KG1 (cell line): ENCODE data around the gene COL18A1.

Experiments used
- DNase-seq: peaks from one replicate; lab custom pipeline; 2025; lab: John Stamatoyannopoulos, UW

COL18A1 gene

DNA sequence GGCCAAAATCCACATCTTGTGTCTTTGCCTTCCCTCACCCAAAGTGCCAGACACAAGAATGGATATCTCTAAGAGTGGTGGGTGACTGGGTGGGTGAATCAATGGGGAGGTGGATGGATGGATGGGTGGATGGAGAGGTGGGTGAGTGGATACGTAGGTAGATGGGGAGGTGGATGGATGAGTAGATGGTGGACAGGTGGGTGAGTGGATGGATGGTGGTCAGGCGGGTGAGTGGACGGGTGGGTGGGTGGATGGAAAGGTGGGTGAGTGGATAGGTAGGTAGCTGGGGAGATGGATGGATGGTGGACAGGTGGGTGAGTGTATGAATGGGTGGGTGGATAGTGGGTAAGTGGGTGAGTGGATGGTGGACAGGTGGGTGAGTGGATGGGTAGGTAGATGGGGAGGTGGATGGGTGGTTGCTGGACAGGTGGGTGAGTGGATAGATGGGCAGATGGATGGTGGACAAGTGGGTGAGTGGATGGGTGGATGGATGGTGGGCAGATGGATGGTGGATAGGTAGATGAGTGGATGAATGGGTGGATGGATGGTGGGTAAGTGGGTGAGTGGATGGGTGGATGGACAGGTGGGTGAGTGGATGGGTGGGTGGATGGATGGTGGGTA is 103.0 kb downstream of the COL18A1 start:
- no peak for DNase-seq

DNA sequence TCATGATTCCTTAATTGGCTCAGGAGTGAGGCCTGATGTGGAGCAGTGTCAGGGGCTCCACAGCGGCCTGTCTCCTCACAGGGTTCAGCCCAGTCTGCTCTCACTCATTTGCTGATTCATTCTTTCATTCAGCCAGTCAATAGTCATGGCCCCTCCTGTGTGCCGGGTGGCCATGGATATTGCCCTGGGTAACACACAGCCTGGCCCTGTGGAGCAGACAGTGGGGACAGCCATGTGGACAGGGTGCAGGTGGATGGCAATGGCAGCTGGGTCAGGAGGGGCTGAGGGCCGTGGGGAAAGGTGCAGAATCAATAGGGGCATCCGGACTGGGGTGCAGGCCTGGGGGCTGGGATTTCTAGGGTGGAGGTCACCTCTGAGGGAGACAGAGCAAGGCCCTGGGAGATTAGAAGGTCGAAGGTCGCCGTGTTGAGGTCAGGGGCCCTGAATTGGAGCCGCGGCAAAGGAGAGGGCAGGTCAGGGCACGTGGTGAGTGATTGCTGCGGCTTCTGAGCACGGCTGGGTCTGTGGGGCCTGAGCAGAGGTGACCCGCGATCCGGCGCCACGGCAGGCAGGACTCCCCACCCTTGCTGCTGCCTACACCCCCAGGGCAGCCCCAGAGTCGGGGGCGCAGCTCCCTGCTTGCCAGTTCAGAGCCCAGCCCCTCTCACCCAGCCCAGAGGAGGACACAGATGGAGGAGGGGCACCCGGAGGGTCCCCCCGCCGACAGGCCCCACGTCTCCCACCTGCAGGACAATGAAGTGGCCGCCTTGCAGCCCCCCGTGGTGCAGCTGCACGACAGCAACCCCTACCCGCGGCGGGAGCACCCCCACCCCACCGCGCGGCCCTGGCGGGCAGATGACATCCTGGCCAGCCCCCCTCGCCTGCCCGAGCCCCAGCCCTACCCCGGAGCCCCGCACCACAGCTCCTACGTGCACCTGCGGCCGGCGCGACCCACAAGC is 103.9 kb downstream of the COL18A1 start:
- DNase-seq = no peak

- DNase-seq = no peak
These were observed 104.9 kb downstream of the COL18A1 start for GRCh38 chr21:45509566-45510465.

DNA sequence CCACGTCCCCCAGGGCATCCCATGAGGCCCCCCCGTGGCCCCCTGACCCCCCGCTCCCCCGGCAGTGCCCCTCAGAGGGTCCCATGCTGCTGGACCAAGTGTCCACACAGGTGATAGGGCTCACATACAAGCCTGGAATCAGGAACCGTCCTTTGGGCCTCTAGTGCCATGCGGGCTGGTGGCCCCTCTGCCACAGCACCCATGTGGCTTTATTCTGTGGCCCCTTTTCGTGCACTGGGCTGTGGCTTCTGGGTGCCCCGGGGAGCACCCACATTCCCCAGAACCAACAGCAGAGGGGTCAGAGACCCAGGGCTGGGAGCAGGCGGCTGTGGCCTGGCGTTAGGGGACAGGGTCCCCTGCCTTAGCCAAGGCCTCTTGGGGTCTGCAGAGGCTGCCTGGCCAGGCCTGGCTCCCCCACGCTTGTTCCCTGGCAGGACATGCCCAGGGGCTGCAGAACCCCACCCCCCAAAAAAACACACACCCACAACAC is 105.5 kb downstream of the COL18A1 start:
- DNase-seq = no peak

- no peak for DNase-seq
These were observed 106.0 kb downstream of the COL18A1 start for GRCh38 chr21:45511007-45511406.

DNA sequence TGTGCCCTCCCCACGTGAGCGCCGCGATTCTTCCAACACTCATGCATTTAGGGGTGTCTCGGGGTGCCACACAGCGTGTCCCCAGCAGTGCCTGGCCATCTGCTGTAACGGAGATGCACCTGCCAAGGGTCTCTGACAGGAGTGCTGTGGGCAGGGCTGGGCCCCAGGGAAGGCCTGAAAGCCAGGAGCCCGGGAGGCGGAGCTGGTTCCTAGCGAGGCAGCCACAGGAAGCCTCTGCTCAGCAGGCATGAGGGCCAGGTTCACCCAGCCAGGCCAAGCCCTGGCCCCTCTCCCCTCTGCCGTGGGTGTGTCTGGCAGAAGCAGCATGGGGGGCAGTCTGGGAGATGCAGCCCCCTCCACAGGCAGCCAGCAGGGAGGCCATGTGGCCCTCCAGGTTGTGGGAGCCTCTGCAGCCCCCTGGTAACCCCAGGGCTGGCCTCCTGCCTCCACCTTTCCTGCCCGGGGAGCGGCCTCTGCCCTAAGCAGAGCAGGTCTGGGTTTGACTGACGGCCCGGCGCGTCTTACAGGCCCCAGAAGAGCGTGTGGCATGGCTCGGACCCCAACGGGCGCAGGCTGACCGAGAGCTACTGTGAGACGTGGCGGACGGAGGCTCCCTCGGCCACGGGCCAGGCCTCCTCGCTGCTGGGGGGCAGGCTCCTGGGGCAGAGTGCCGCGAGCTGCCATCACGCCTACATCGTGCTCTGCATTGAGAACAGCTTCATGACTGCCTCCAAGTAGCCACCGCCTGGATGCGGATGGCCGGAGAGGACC is 106.9 kb downstream of the COL18A1 start:
- DNase-seq = no peak

- no peak for DNase-seq
These were observed 107.6 kb downstream of the COL18A1 start for GRCh38 chr21:45512626-45513002.

GRCh38 chr21:45513003-45513717 is 108.2 kb downstream of the COL18A1 start:
- no peak for DNase-seq

DNA sequence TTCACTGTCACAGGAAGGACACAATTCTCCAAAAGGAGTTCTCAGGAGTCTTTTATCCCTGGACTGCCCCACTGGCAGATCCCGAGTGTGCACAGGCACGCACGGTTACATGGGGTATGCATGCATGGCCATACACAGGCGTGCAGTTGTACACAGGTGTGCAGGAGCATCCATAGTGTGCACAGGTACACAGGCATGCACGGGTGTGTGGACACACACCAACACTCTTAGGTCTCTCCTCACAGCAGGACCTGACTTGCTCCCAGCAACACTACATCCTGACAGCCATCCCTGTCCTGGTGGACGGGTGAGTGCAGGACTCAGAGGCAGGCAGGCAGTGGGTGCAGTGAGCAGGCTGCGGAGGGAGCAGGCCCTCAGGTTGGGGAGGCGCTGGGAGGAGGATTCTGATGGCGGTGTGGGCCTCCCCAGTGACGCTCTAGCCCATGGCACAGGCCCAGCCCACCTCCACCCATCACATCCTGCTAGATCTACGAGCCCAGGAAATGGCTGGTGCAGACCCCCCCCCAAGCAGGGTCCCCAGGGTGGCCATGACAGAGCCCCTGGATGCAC is 108.9 kb downstream of the COL18A1 start:
- no peak for DNase-seq

GRCh38 chr21:45514311-45515021 is 109.5 kb downstream of the COL18A1 start:
- no peak for DNase-seq

DNA sequence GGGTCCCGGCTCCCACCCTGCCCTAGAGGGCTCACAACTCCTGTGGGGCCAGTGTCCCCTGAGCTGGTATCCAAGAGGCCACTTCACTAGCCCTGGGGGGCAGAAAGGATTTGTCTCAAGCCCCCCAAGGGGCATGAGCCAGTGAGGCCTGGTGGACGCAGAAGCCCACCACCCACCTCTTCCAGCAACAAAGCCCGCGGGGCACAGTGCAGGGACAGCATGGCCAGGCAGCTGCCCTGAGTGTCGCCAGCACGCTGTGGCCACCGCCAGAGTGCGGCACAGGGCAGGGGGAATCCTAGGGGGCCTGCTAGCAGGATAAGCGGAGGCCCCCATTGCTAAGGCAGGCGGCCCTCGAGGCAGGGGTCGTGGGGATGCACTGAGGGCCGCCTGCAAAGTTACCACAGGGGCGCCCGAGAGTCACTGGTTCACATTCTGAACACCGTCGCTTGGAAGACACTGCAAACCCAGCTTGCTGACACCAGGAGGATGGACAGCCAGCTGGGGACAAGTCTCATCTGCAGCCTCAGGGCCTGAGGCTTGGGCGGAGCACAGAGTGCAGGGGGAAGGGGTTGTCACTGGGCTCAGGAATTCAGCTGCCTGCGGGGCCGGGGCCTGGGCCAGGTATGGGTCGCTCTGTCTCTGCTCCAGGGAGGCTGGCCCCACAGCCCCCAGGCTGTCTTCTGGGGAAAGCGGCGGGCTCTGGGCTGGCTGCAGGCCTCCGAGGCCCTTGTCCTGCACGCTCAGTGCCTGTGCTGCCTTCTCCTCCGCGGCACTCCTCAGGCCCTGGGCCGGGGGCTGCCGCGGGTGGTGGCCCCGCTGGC is 110.5 kb downstream of the COL18A1 start:
- no peak for DNase-seq

- DNase-seq = no peak
These were observed 111.2 kb downstream of the COL18A1 start for GRCh38 chr21:45516071-45516670.

DNA sequence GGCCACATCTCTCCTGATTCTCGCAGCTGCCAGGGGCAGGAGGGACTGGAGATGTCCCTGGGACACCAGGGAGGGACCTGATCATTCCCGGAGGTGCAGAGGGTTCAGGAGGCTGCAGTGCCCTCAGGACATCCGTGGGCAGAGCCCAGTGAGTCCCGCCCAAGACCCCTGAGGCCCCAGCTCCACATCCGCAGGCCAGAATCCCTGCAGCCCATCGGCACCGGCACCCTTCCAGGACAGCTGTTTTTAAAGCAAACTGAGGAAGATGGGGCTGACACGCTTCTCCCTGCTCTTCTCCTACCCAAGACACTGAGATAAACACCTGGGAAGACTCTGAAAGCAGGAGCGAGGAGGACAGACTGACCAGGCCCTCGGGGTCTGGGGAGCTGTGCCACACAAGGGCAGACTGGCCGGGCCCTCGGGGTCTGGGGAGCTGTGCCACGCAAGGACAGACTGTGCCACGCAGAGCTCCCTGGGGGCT is 111.7 kb downstream of the COL18A1 start:
- no peak for DNase-seq

DNA sequence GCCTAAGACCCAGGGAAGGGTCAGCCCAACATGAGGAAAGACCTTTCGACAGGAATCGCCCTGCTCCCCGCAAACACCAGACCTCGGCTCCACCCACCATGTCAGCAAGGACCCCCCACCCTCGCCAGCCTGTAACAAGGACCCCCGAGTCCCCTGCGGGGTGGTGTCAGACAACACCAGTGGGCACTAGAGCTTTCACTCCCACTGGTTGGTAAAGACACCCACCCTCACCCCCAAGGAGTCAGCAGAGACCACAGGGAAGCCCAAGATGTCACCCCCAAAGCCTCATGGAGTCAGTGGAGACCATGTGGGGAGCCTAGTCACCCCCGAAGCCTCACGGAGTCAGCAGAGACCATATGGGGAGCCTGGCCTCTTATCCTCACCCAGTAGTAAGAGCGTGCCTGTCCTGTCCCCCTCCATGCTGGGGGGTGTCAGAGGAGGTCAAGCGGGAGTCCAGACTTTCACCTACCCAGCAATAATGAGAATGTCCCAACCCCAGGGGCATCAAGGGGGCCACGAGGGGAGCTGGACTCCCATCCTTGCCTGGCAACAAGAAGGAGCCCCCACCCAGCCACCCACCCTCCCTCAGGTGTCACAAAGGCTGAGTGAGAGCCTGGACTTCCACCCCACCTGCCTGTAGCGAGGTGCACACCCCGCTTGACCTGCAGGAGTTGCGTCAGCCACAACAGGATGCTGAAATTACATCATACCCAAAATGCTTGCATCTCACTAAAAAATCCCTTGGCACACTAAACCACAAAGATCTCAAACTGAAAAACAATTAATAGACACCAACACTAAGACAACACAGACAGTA is 112.5 kb downstream of the COL18A1 start:
- no peak for DNase-seq

DNA sequence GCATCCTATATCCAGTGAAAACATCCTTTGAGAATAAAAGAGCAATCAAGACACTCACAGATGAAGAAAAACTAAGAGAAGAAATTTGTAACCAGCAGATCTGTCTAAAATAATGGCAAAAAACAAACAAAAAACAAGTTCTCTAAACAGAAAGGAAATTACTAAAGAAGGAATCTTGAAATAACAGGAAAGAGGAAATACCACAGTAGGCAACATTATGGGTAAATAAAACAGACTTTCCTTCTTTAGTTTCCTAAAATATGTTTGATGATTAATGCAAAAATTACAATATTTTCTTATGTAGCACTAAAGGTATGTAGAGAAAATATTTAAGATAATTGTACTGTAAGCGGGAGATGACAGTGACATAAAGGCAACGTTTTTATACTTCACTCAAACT is 113.8 kb downstream of the COL18A1 start:
- DNase-seq = no peak

DNA sequence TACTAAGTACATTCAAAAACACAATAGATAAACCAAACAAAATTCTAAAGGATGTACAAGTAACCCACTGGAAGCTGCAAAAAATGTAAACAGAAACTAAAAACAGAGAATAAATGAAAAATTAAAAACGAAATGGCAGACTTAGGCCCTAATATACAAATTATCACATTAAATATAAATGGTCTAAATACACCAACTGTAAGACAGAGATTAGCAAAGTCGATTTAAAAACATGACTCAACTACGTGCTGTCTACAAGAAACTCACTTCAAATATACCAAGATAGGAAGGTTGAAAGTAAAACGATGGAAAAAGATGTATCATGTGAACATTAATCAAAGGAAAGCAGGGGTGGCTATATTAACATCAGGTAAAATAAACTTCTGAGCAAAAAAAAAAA is 114.2 kb downstream of the COL18A1 start:
- no peak for DNase-seq

DNA sequence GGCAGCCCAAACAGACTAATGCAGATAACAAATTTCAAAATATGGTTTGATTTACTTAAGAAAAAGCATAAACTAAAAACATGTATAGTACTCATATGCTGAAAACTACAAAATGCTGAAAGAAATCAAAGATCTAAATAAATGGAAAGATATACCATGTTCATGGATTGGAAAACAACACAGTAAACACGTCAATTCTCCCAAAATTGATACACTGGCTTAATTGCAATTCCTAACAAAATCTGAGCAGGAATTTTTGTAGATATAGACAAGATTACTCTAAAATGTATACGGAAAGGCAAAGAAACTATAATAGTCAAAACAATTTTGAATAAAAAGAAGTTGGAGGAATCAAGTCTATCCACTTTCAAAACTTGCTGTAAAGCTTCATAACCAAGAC is 116.3 kb downstream of the COL18A1 start:
- no peak for DNase-seq
